Stimulated activated CD4-positive, alpha-beta T cell treated with anti-CD3 and anti-CD28 coated beads, Interleukin-15, amount 100 ng/mL, for 24 hours (primary cell): Measurements from ENCODE around the gene TRERF1.

Experiments
- DNase-seq: peaks from one replicate; pipeline ENCODE4 v3.0.0-alpha.2; 2020

TRERF1 gene

GRCh38 chr6:42419490-42420280, 32.0 kb downstream of the TRERF1 start:
- no peak for DNase-seq

GRCh38 chr6:42418724-42419123, 33.0 kb downstream of the TRERF1 start:
- DNase-seq, result no peak

GRCh38 chr6:42417641-42418112, 34.0 kb downstream of the TRERF1 start:
- DNase-seq, result peak; percentile 55

- no peak for DNase-seq
Measured at GRCh38 chr6:42411406-42411805, 40.3 kb downstream of the TRERF1 start.

- DNase-seq, result no peak
Measured at GRCh38 chr6:42410861-42411260, 40.9 kb downstream of the TRERF1 start.

GRCh38 chr6:42409581-42409980, 42.1 kb downstream of the TRERF1 start:
- DNase-seq, result no peak

GRCh38 chr6:42407379-42407778, 44.3 kb downstream of the TRERF1 start:
- no peak for DNase-seq

- DNase-seq, result no peak
Measured at GRCh38 chr6:42406306-42407280, 45.1 kb downstream of the TRERF1 start.

- no peak for DNase-seq
Measured at GRCh38 chr6:42405021-42405420, 46.7 kb downstream of the TRERF1 start.

- DNase-seq, result peak; percentile 61
Measured at GRCh38 chr6:42404484-42404883, 47.2 kb downstream of the TRERF1 start.

- DNase-seq, result no peak
Measured at GRCh38 chr6:42403831-42404230, 47.9 kb downstream of the TRERF1 start.

- no peak for DNase-seq
Measured at GRCh38 chr6:42403421-42403820, 48.3 kb downstream of the TRERF1 start.

- DNase-seq, result peak; percentile 74
Measured at GRCh38 chr6:42402184-42402583, 49.5 kb downstream of the TRERF1 start.

GRCh38 chr6:42401613-42401951, 50.1 kb downstream of the TRERF1 start:
- no peak for DNase-seq

- DNase-seq, result no peak
Measured at GRCh38 chr6:42400886-42401612, 50.7 kb downstream of the TRERF1 start.

GRCh38 chr6:42400061-42400760, 51.5 kb downstream of the TRERF1 start:
- DNase-seq, result no peak

- no peak for DNase-seq
Measured at GRCh38 chr6:42396720-42397119, 55.0 kb downstream of the TRERF1 start.

GRCh38 chr6:42394881-42395620, 56.7 kb downstream of the TRERF1 start:
- no peak for DNase-seq

GRCh38 chr6:42394151-42394550, 57.6 kb downstream of the TRERF1 start:
- DNase-seq, result no peak

- no peak for DNase-seq
Measured at GRCh38 chr6:42393339-42393738, 58.4 kb downstream of the TRERF1 start.

- DNase-seq, result no peak
Measured at GRCh38 chr6:42392833-42393232, 58.9 kb downstream of the TRERF1 start.

GRCh38 chr6:42391441-42391840, 60.3 kb downstream of the TRERF1 start:
- DNase-seq, result no peak
